KMS-11 (cell line): ENCODE data around the gene IL36G.

ENCODE experiments used
- H2AFZ ChIP-seq: fragments of 200-600 bp; sonication (generic); 2 replicates; pipeline ENCODE4 v1.6.1; 2016; ENCODE audit warnings: antibody characterized with exemption, mixed run types, low read depth
- H3K27ac ChIP-seq: fragments of 200-600 bp; sonication (generic); 2 replicates; pipeline ENCODE4 v1.6.1; 2016; ENCODE audit warnings: mild to moderate bottlenecking, mixed run types
- H3K27me3 ChIP-seq: fragments of 200-600 bp; sonication (generic); 2 replicates; pipeline ENCODE4 v1.6.1; 2017; ENCODE audit warnings: mild to moderate bottlenecking, low read depth, mixed run types, moderate library complexity; ENCODE audit not compliant: insufficient read depth
- H3K36me3 ChIP-seq: fragments of 200-600 bp; sonication (generic); 2 replicates; pipeline ENCODE4 v1.6.1; 2017; ENCODE audit warnings: mild to moderate bottlenecking, mixed run types; ENCODE audit not compliant: insufficient read depth
- H3K4me1 ChIP-seq: fragments of 200-600 bp; sonication (generic); 2 replicates; pipeline ENCODE4 v1.6.1; 2016; ENCODE audit warnings: mild to moderate bottlenecking, low read depth, mixed run types; ENCODE audit not compliant: poor library complexity, severe bottlenecking
- H3K4me2 ChIP-seq: fragments of 200-600 bp; sonication (generic); 2 replicates; pipeline ENCODE4 v1.7.0; 2016; ENCODE audit warnings: mild to moderate bottlenecking, mixed run types
- H3K4me3 ChIP-seq: fragments of 200-600 bp; sonication (generic); IDR thresholded peaks from 2 replicates; pipeline ENCODE4 v1.6.1; 2017; ENCODE audit warnings: low read depth, low read length, mixed read lengths; ENCODE audit not compliant: insufficient read depth
- H3K79me2 ChIP-seq: fragments of 200-600 bp; sonication (generic); 2 replicates; pipeline ENCODE4 v1.6.1; 2016; ENCODE audit warnings: low read depth, mixed run types; ENCODE audit not compliant: insufficient read depth
- H3K9ac ChIP-seq: fragments of 200-600 bp; sonication (generic); 2 replicates; pipeline ENCODE4 v1.6.1; 2016; ENCODE audit warnings: mild to moderate bottlenecking, mixed run types
- H4K20me1 ChIP-seq: fragments of 200-600 bp; sonication (generic); 2 replicates; pipeline ENCODE4 v1.6.1; 2016; ENCODE audit warnings: mild to moderate bottlenecking, mixed run types; ENCODE audit not compliant: insufficient read depth
- CTCF ChIP-seq: fragments of 200-600 bp; sonication (generic); conservative IDR thresholded peaks from 2 replicates; pipeline ENCODE4 v1.6.1; 2017; ENCODE audit warnings: low read depth, mild to moderate bottlenecking, antibody characterized with exemption, low read length, moderate library complexity, mixed read lengths

The IL36G gene

GRCh38 chr2:112939425-112939824, 38.4 kb upstream of the IL36G start:
- Histone ChIP-seq H4K20me1 (no peaks in the 10 kb centered on the region), H3K4me2 (no peak overlapping the region), H3K4me3 (no peak overlapping the region), H2AFZ (no peak overlapping the region), H3K36me3 (no peaks in the 10 kb centered on the region), H3K4me1 (no peaks in the 10 kb centered on the region), H3K27ac (no peak overlapping the region), H3K9ac (no peak overlapping the region), H3K79me2 (no peaks in the 10 kb centered on the region), H3K27me3 (no peaks in the 10 kb centered on the region)
- TF ChIP-seq CTCF, result no peak

- no peak for TF ChIP-seq CTCF
- H3K9ac ChIP-seq, result no peak overlapping the region
- H3K27me3 ChIP-seq, result no peaks in the 10 kb centered on the region
- no peak overlapping the region for H3K4me3 ChIP-seq
- H3K4me1 ChIP-seq, result no peaks in the 10 kb centered on the region
- no peaks in the 10 kb centered on the region for H3K79me2 ChIP-seq
- H3K36me3 ChIP-seq, result no peaks in the 10 kb centered on the region
- no peak overlapping the region for H3K27ac ChIP-seq
- H3K4me2 ChIP-seq, result no peak overlapping the region
- H2AFZ ChIP-seq, result no peak overlapping the region
- H4K20me1 ChIP-seq, result no peaks in the 10 kb centered on the region
Observed at GRCh38 chr2:112940859-112941625, 36.8 kb upstream of the IL36G start.

- Histone ChIP-seq H3K79me2 (no peaks in the 10 kb centered on the region), H3K4me1 (no peaks in the 10 kb centered on the region), H3K27ac (no peak overlapping the region), H3K4me3 (no peak overlapping the region), H2AFZ (no peak overlapping the region), H3K36me3 (no peaks in the 10 kb centered on the region), H3K9ac (no peak overlapping the region), H3K27me3 (no peaks in the 10 kb centered on the region), H3K4me2 (no peak overlapping the region), H4K20me1 (no peaks in the 10 kb centered on the region)
- peak; percentile 70 for TF ChIP-seq CTCF
Observed at GRCh38 chr2:112941753-112942653, 35.8 kb upstream of the IL36G start.

GRCh38 chr2:112942654-112943002, 35.2 kb upstream of the IL36G start:
- no peak for TF ChIP-seq CTCF
- Histone ChIP-seq H3K79me2 (no peaks in the 10 kb centered on the region), H2AFZ (no peak overlapping the region), H4K20me1 (no peaks in the 10 kb centered on the region), H3K9ac (no peak overlapping the region), H3K4me2 (no peak overlapping the region), H3K4me1 (no peaks in the 10 kb centered on the region), H3K27ac (no peak overlapping the region), H3K27me3 (no peaks in the 10 kb centered on the region), H3K4me3 (no peak overlapping the region), H3K36me3 (no peaks in the 10 kb centered on the region)
